Measurements from ENCODE around the gene KIF6.

Gene KIF6

DNA sequence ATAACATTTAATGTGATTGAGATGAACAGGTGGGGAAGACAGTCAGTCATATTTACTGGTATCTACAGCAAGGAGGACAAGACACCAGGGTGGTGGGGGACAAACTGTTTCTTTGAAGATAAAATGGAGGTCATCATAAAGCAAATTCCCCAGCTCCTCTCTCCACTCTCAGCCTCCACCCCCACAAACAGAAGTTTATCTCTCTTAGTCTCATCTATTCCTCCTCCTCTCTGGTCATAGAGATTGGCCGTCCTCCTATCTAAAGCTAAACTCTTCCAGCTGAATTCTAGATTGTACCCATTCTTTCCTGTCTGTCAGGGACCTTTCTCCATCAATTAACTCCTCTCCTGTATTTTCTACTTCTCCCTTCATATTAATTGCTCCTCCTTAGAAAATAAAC lies 71.1 kb downstream of the KIF6 start:
- DNase-seq, result no peak

DNA sequence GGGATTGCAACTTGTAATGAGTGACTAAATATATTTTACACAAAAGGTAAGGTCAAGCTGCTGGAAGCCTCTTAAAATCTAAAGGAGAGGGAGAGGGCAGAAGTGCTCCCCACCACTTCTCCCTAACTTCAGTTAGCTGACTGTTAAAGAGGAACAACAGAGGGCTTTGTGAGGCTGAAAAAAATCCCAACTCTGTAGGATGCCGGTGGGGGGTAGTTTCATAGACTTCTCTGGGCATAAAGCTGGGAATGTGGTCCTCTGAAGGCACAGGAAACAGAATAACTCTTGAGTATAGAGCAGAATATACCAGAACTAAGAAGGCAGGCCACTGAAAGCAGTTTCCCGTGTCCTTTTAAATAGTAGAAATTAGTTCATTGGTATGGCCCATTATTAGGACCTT lies 71.6 kb downstream of the KIF6 start:
- DNase-seq, result no peak

DNA sequence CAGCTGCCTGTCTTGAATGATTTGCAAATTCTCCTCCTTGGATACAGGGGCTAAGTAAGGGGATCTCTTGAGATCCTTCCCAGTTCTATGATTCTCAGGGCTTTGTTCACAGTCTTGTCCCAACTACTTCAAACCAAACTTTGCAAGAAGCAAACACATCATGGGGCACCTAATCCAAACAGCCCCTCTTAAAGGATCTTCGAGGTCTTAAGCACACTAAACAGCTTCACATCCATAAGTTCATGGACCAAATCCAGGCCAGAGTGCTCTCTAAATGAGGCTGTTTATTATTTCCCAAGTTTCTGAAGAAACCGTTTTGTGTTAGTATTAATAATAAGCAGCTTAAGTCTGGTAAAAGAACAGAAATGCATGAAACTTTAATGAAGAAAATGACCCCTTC lies 75.2 kb downstream of the KIF6 start:
- DNase-seq, result no peak

DNA sequence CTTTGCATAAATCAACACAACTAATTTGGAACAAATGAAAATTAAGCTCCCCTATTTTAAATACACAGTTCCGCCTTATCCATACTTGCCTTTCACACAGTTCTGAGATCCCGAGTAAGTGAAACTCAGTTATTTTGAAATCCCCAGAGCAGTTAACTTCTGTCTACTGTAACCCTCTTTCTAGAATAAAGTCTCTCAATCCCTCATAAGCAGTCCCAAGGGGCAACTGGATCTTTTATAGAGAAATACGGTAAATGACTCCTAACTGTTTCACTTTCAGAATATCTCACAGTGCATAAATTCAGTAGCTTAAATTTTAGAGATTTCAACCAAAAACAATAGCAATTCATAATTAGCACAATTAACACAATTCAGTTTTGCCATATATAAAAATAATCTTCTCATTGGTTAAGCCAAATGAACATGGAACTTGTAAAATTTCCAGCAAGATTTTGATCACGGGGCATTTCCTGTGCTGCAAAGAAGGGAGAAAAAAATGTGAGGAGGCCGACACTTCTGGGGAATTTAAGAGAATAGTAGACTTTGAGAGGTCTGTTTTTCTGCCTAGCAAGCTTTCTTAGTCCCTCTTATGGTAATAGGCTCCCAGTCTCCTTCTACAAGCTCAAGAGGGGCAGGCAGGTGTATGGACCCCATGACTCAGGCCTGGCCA lies 78.3 kb downstream of the KIF6 start:
- no peak for DNase-seq

DNA sequence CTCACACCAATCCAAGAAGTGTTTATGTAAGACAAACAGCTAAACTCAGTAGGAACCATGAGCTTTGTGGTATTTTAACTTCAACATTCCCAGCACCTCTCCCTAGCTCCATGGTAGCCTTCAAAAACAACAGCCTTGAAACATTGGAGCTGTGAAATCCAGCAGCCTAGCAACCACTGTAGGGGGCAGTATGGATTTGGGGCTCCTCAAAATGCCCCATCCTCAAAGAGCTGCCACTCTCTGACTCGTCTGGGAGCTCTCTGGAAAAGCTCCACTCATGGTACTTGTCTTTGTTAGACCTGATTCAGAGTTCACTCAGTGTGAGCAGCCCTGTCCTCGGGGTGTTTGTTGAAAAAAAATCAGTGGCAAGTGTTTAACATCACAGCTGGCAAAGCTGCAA lies 82.9 kb downstream of the KIF6 start:
- DNase-seq, result no peak

DNA sequence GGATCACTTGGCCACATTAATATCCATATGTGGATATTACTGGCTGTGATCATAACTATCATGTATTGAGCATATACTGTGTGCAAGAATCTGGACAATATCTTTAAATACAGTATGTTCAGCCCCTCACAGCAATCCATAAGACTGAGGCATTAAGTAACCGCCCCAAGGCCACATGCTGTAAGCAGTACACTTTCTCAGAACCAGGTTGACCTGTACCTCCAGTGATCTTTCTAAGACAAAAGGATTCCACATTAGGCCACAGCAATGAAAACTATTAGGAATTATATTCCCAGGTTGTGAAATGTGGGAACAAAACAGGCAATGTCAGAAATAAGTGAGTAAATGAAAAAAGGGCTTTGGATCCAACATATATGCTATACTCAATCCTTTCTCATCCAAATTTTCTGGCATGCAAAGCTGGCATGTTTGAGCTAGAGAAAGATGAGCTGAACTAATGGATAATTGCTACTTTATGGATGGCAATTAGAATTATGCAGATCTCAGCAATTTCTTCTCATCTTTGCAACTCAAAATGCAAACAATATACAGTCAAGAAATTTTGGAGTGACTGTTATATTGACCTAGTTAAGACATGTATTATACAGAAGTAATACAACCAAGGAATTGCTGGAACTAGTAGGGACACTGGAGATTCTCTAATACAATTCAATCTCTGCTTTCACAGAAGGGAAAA lies 86.9 kb downstream of the KIF6 start:
- no peak for DNase-seq

DNA sequence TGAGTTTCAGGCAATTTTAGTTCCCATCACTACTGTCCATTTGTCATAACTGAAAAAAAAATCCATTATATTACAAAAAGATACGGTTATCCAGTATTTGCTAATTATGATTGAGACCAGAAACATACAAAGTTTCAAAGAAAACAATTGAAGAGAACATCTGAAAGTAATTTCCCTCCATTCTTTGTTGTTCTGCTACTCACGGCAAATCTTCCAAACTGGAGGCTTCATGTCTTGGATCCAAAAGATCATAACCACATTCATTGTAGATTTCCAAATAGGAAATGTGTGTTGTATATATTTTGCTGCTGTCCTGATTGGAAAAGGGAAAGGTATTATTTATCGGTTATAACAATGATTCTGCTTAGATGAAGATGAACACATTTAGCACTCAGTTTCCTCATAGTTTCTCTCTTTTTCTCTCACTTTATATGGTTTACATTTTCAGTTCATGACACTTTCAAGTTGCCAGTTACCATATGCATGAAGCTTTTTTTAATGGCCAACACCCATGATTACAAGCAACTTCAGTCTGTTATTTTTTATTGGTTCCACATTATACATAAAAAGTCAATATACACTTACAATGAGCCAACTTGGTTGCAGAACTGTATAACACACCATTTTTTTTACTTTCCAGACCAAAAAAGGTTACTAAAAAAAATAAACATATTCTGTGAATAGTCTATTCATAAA lies 90.4 kb downstream of the KIF6 start:
- DNase-seq, result no peak

DNA sequence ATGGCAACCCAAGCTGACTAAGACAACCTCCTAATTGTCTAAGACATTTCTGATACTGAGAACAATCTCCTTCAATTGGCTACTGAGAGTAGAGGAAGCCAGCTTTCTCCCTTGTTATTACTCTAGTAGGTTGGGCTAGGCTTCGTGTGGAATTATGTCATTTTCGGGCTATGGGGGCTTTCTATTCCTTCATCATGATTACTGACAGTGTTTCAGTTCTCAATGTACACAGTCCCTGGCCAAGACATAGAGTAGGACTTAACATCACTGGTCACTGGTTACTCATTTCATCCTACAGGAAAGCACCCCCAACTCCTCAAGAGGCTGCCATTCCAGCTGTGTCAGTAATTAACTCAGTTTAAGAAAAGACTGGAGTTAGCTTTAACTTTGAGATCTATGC lies 100.0 kb downstream of the KIF6 start:
- no peak for DNase-seq

DNA sequence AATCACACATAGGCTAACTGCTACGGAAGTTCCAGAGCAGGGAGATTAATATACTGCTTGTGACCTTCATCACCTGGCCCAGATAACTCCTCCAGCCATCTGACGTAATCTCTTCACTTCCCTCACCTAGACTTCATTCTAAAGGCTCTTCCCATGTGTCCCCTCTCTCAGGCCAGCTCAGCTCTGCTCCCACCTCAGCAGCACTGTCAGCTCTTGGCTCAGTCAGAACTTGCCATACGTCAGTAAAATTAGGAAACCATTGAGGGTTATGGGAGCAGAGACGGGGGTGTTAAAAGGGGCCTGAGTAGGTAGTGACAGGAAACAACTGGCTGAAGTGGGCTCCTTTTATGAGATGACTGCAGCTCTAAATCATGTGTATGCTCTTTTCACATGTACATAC lies 101.5 kb downstream of the KIF6 start:
- no peak for DNase-seq

DNA sequence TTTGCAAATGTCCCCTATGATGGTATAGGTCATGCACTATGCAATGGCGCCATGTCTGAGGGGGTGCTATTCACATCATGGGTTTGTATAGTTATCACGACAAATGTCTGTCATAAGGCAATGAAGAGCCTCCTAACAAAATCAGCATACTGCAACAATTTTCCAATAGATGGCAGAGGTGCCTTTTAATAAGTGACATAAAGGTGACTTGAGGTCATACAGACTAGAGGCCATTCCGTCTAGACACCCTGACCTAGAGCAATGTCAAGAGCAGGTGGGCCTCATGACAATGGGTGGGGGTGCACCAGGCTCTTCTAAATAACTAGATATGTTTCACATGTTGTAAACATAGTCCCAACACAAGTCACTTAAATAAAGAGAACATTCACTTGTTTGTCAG lies 107.7 kb downstream of the KIF6 start:
- DNase-seq, result no peak

DNA sequence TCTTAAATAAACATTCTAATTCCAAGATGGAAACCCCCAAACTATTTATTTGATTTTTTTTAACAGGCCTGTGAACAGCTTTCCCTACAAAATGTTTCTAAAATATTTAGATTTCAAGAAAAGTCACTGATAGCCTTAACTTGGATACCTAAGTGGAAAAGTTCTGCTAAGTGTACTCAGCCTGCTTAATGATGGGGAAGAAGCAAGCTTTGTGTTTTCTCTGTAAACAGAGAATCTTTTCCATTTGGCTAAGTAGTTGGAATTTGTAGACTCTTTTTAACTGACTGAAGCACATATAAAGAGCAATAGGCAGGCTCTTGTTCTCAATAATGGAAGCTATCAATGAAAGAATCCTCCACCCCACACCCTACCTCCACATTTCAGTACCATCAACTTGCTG lies 108.2 kb downstream of the KIF6 start:
- no peak for DNase-seq

DNA sequence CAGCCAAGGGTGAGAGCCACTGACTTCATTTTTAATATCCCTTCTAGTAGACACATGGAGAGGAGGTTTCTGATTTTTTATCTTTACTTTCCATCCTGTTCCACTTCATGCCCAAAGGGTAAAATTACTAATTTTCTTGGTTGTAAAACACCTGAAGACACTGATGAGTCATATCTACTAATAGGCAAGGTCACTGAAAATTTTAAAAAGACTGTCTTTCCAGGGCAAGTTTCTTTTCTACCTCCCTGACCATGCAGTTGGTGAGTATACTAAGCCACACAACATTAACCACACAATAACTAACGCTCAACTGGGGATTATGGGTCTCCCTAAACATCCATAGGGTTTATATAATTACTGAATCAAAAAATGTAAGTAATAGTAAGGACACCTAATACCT lies 109.6 kb downstream of the KIF6 start:
- DNase-seq, result no peak

DNA sequence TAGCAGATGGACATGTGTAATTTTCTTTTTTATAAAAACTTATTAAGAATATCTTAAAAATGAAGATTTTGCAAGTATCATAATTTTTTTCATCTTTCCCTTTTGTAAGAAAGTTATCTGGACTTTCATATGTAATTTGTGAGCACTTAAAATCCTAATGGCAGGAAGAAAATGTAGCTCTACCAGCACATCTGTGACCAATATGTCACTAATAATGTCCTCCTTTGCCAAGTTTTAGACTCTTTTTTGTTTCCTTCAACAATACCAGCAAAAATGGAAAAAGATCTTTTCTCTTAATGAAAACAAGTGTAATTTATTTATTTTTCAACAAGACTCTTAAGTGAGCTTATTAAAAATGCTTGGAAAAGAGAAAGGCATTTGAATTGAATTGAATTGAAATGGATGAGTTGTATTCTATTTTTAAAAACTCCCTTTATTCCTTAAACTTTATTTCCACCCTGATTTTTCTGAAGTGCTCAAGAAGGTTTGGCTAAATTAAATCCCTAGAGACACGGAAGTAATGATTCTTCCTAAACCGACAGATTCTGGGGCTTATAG lies 110.7 kb downstream of the KIF6 start:
- DNase-seq, result no peak

DNA sequence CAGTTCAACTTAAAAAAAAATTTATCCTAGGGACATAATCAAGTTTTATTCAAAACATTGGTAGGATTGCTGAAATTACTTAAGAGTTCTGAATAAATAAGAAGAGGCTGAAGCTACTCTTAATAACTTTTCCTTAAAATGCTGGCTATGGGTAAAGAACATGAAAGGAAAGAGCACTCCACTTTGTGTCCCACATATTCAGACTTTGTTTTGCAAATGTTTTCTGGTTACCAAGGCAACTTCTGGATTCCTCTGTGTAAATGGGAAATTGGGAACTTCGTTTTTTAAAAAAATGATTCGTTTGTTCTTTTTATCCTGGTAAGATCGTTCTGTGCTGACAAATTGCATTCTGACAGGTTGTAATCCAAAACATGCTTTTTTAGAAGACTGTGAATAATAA lies 115.0 kb downstream of the KIF6 start:
- DNase-seq, result no peak

DNA sequence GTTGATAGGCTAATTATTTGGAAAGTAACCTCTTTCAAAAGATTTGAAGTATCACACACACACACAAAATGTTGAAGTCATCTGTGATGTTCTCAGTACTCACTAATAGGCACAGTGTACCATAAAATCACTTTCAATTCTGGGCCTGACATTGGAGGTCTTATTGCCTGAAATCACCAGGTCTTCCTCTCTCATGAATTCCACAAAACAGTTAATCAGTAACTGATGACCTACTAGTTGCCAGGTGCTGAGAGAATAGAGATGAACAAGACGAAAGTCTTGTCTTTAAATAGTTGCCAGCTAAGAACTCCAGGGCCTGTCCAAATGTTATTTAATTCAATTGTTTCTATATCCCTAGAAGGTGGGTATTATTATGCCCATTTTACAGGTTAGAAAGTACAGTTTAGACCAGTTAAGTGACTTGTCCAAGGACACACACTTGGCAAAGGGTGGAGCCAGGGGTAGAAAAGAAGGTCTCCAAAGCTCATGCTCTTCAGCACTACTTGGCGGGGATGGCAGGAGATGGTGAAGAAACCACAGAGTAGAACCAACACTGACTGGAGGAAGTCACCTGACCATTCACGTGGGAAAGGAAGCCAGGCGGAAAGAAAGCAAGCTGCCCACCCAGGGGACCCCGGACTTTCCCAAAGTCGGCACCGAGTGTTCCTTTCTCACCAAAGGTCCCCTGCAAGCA lies 116.4 kb downstream of the KIF6 start:
- no peak for DNase-seq

DNA sequence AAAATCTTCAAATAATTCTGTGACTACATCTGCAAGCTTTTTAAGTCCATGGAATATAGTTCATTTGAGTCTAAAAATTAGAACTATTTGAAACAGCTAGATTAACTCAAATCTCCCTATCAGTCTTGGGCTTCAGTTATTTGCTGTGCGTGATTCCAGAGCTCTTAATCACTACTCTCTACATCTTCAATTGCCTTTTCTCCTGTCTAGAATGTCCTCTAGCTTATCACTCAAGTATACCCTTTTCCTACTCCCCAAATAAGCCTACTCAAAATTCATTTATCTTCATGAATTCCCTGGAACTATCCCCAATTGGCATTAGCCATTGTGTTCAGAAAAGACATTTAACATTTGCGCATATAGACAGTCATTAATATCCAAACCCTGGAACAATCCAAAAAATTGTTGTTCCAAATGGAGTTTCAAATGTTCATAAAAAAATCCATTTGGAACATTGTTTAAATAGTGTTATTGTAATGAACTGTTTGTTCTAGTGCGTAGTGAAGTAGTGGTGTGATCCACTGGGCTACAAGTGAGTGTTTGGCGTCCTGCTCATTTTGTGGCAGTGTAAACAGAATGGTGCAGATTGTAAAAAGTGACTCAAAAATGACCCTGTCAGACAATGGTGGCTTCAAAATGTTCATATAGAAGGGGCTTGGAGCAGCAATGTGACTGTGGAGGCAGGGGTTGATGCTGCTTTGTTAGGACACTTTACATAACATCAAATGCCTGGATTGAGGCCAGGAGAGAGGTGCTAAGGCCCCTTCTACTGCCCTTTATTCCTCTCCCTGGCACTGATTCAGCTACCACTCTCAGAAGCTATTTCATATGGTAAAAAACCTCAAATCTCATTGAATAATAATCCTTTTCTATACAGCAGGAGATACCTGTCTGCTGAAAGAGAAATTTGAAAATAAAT lies 122.3 kb downstream of the KIF6 start:
- DNase-seq, result peak; percentile 70

DNA sequence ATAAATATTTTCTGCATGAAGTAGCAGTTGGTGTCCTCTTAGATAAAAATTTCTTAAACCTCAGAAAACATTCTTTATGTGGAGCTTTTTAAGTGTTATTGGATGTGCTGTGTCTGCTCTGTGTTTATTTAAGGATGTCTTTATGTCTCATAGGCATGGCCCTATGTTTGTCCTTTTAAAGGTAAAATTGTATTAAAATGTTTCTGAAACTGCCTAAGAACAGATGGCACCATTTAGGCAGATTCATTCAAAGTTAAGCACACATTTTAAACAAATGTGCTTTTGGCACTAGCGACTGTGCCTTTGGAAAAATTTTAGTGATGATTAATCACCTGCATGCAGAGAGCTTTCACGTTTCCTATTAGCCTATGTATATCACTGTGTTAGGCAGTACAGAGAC lies 125.2 kb downstream of the KIF6 start:
- DNase-seq, result no peak

DNA sequence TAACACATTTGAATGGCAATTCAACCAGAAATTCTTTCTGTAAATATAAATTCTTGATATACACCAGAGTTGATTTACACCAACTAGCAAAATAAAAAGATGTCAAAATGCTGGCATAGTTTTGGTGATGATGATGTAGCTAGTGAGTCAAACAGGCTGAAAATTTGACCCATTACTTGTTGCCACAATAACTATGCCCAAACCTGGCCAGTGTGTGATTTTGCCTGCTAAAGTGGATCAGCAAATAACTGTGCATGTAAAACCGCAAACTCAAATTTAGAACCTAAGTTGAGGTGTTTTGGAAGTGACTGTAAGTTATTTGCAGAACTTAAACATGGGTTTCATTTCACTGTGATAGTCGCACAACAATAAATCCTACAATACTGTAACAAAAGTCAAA lies 125.9 kb downstream of the KIF6 start:
- no peak for DNase-seq

DNA sequence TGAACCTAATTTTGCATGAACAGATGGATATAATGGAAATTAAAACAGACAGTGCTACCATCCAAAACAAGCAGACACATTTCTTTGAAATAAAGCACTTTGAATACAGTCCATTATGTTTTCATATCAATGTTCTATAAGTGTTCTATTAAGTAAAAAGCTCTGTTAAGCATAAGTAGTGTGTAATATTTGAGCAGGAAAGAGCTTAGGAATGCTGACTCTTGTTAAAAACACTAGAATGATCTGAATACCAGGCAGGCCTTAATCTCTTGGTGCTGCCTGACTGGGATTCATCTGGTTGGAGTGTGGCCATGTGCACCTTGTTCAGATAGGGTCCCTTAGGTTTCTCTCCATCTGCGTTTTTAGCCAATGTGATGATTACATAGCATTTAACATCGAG lies 130.9 kb downstream of the KIF6 start:
- DNase-seq, result no peak

DNA sequence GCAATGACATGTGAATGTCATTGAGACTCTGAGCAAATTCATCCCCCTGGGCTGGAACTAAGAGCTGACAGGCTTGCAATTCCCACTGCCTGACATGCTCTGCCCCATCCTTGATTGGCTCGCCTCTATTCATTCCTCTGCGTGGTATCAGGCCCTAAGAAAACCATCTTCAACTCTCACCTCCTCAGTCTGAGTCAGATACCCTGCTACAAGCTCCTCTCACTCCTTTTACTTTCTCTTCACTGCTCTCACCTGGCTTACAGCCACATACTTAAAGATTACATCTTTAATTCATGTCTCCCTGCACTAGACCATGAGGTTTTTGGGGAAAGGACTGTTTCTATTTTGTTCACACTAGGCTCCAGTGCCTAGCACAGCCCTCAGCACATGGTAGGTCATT lies 131.6 kb downstream of the KIF6 start:
- no peak for DNase-seq

DNA sequence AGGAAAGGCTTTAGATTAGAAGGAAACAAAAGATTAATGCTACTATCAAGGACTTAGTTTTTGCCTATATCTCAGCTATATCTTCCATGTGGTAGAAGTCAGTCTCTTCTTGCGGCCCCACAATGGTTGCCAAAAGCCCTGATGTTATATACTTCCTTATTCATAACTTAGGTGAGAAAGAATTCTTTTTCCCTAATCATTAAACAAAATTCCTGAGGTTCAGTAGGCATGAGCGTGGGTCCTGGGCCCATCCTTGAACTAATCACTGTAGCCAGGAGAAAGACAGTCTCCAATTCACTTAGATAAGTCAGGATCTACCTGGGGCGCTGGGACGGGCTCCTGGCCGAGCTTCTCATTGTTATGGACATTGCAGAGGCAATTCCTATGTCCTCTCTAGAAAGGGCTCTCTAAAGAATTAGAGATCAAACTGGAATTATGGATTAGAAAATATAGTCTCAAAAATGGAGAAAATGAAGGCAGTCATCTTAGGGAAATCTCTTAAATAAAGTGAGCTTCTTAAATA lies 134.3 kb downstream of the KIF6 start:
- DNase-seq, result no peak

DNA sequence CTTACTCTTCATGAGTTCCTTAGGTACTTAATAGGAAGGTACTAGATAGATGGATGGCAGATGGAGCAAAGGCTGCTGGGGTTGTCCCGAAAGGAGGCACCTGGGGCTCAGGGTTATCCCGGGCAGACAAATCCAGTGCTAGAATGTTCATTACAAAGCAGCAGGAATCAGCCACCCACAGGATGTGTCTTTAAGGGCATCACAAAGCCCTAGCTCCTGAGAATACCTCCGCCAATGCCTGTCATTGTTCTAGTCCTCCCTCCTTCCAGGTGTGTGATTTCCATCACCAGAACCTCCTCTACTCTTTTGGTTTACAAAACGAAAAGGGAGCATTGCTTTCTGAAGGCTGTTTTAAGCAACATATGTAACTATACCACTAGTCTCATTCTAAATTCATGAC lies 138.1 kb downstream of the KIF6 start:
- no peak for DNase-seq

Measured in DMS79 treated with DMSO at 0.1 percent for 48 hours (cell line).